ENCODE data around the gene NTRK3.

GRCh38 chr15:88300861-88301260 lies 44.3 kb upstream of the NTRK3 start:
- no peak for TF ChIP-seq CTCF (IDR thresholded peaks at IDR 0.05; ENCODE audit: low read depth, low read length, poor library complexity, severe bottlenecking)
- TF ChIP-seq EZH2phosphoT487 (IDR thresholded peaks at IDR 0.05; ENCODE audit: borderline replicate concordance, low read length), result no peak
